Mucosa of stomach (tissue), 1 donor: ENCODE data around the gene PKNOX2.

Experiments used
- H3K27me3 ChIP-seq: one replicate; pipeline ENCODE4 v1.7.0; 2013; ENCODE audit warnings: mild to moderate bottlenecking, low read length; ENCODE audit not compliant: control insufficient read depth, insufficient read depth
- H3K36me3 ChIP-seq: one replicate; pipeline ENCODE4 v1.7.0; 2013; ENCODE audit warnings: low read length; ENCODE audit not compliant: control insufficient read depth, insufficient read depth
- H3K4me1 ChIP-seq: one replicate; pipeline ENCODE4 v1.7.0; 2013; ENCODE audit warnings: mild to moderate bottlenecking, low read length; ENCODE audit not compliant: control insufficient read depth, insufficient read depth
- H3K4me3 ChIP-seq: one replicate; pipeline ENCODE4 v1.7.0; 2013; ENCODE audit warnings: low read length
- H3K9ac ChIP-seq: one replicate; pipeline ENCODE4 v1.7.0; 2013; ENCODE audit warnings: mild to moderate bottlenecking, low read length, moderate library complexity
- H3K9me3 ChIP-seq: one replicate; pipeline ENCODE4 v1.7.0; 2013; ENCODE audit warnings: mild to moderate bottlenecking, low read length, moderate library complexity; ENCODE audit not compliant: control insufficient read depth
- donor health status: Pancreatic carcinoma.

Gene PKNOX2

GRCh38 chr11:125463590-125464269 is 299.2 kb downstream of the PKNOX2 start:
- Histone ChIP-seq H3K27me3 (no peaks in the 10 kb centered on the region), H3K9me3 (no peaks in the 10 kb centered on the region), H3K4me1 (no peaks in the 10 kb centered on the region), H3K4me3 (no peak overlapping the region), H3K9ac (no peak overlapping the region), H3K36me3 (no peaks in the 10 kb centered on the region)

- no peaks in the 10 kb centered on the region for H3K9me3 ChIP-seq
- H3K9ac ChIP-seq: no peak overlapping the region
- no peaks in the 10 kb centered on the region for H3K36me3 ChIP-seq
- no peak overlapping the region for H3K4me3 ChIP-seq
- H3K27me3 ChIP-seq: no peaks in the 10 kb centered on the region
- H3K4me1 ChIP-seq: no peaks in the 10 kb centered on the region
Measured at GRCh38 chr11:125464270-125464662, 299.7 kb downstream of the PKNOX2 start.

GRCh38 chr11:125464666-125465065 is 300.1 kb downstream of the PKNOX2 start:
- no peaks in the 10 kb centered on the region for H3K27me3 ChIP-seq
- no peak overlapping the region for H3K9ac ChIP-seq
- H3K36me3 ChIP-seq: no peaks in the 10 kb centered on the region
- no peaks in the 10 kb centered on the region for H3K4me1 ChIP-seq
- H3K4me3 ChIP-seq: no peak overlapping the region
- H3K9me3 ChIP-seq: no peaks in the 10 kb centered on the region

GRCh38 chr11:125465255-125465654 is 300.7 kb downstream of the PKNOX2 start:
- no peak overlapping the region for H3K4me3 ChIP-seq
- no peak overlapping the region for H3K9ac ChIP-seq
- no peaks in the 10 kb centered on the region for H3K36me3 ChIP-seq
- no peaks in the 10 kb centered on the region for H3K9me3 ChIP-seq
- no peaks in the 10 kb centered on the region for H3K27me3 ChIP-seq
- no peaks in the 10 kb centered on the region for H3K4me1 ChIP-seq

- no peaks in the 10 kb centered on the region for H3K27me3 ChIP-seq
- no peaks in the 10 kb centered on the region for H3K9me3 ChIP-seq
- H3K9ac ChIP-seq: no peak overlapping the region
- no peak overlapping the region for H3K4me3 ChIP-seq
- no peaks in the 10 kb centered on the region for H3K4me1 ChIP-seq
- H3K36me3 ChIP-seq: no peaks in the 10 kb centered on the region
Measured at GRCh38 chr11:125465701-125466100, 301.1 kb downstream of the PKNOX2 start.

- Histone ChIP-seq H3K4me3 (no peak overlapping the region), H3K9me3 (no peaks in the 10 kb centered on the region), H3K36me3 (no peaks in the 10 kb centered on the region), H3K4me1 (no peaks in the 10 kb centered on the region), H3K9ac (no peak overlapping the region), H3K27me3 (no peaks in the 10 kb centered on the region)
Measured at GRCh38 chr11:125468025-125468424, 303.5 kb downstream of the PKNOX2 start.

- Histone ChIP-seq H3K4me3 (no peak overlapping the region), H3K9ac (no peak overlapping the region), H3K27me3 (no peaks in the 10 kb centered on the region), H3K9me3 (no peaks in the 10 kb centered on the region), H3K36me3 (no peaks in the 10 kb centered on the region), H3K4me1 (no peaks in the 10 kb centered on the region)
Measured at GRCh38 chr11:125468852-125469251, 304.3 kb downstream of the PKNOX2 start.

- Histone ChIP-seq H3K4me1 (no peaks in the 10 kb centered on the region), H3K27me3 (no peaks in the 10 kb centered on the region), H3K4me3 (no peak overlapping the region), H3K9me3 (no peaks in the 10 kb centered on the region), H3K36me3 (no peaks in the 10 kb centered on the region), H3K9ac (no peak overlapping the region)
Measured at GRCh38 chr11:125470355-125470754, 305.8 kb downstream of the PKNOX2 start.

GRCh38 chr11:125476721-125477120 is 312.2 kb downstream of the PKNOX2 start:
- no peak overlapping the region for H3K9ac ChIP-seq
- no peaks in the 10 kb centered on the region for H3K9me3 ChIP-seq
- no peaks in the 10 kb centered on the region for H3K27me3 ChIP-seq
- H3K36me3 ChIP-seq: no peaks in the 10 kb centered on the region
- no peak overlapping the region for H3K4me3 ChIP-seq
- no peaks in the 10 kb centered on the region for H3K4me1 ChIP-seq

GRCh38 chr11:125479137-125479536 is 314.6 kb downstream of the PKNOX2 start:
- H3K4me1 ChIP-seq: no peaks in the 10 kb centered on the region
- H3K9ac ChIP-seq: no peak overlapping the region
- no peaks in the 10 kb centered on the region for H3K36me3 ChIP-seq
- H3K27me3 ChIP-seq: no peaks in the 10 kb centered on the region
- no peaks in the 10 kb centered on the region for H3K9me3 ChIP-seq
- no peak overlapping the region for H3K4me3 ChIP-seq

GRCh38 chr11:125481531-125481930 is 317.0 kb downstream of the PKNOX2 start:
- Histone ChIP-seq H3K27me3 (no peaks in the 10 kb centered on the region), H3K4me3 (no peak overlapping the region), H3K4me1 (no peaks in the 10 kb centered on the region), H3K36me3 (no peaks in the 10 kb centered on the region), H3K9me3 (no peaks in the 10 kb centered on the region), H3K9ac (no peak overlapping the region)
